ENCODE measurements around the gene NAA80. TPM values are rescaled to one million over a fixed set of nuclear protein-coding genes. Genes with fewer than 3 reads are reported as not detected.
A peak's percentile ranks its signal among the peaks of the same experiment; 100 is the strongest.

Gene NAA80
- total RNA-seq, 1 experiment from 2014 or later = 8.7 TPM

DNA sequence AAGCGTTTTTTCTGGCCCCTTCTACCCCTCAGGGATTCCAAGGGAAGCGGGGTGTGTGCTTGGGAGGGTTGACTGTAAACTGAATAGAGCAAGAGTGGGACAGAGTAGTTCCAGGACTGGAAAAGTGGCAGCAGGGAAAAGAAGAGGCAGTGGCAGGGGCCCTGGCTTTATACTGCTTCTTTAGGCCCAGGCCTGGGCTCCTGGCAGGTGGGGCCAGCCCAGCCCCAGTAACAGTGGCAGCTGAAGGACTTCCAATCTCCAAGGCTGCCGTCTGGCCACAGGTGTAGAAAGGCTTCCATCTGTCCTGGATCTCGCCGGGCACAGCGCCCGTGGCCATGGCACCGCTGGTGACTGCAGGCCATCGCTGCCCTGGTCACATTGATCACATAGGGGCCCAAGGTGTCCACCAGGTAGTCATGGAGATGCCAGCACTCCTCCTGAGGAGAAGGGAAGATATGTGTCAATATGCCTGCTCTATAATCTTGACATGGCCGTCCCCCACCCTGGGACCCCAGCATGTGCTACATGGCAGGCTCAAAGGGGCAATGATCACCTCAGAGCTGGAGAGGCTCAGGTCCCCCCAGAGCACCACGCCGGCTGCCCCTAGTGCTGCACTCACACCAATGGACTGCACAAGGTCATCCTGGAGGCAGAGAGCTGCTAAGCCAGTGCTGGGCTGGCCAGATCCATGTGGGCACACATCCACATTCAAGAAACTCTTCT is 6.0 kb downstream of the NAA80 start:
- CTCF ChIA-PET = no interaction called here
- Histone ChIP-seq H3K4me1 (ENCODE audit: insufficient read depth, low read length) (peaks cover 8% of the 10 kb centered on the region), H3K4me3 (ENCODE audit: low read length) (peak overlapping the region; percentile 97; the same call in 1 of the 2 replicates), H3K27ac (ENCODE audit: low read length) (no peak overlapping the region), H3K27me3 (ENCODE audit: low read length) (no peaks in the 10 kb centered on the region), H3K79me2 (ENCODE audit: low read length) (peaks cover 36% of the 10 kb centered on the region), H3K9ac (ENCODE audit: low read length) (peak overlapping the region; percentile 47), H3K4me2 (ENCODE audit: low read length) (peak overlapping the region; percentile 81), H4K20me1 (ENCODE audit: low read length) (no peaks in the 10 kb centered on the region), H3F3A (ENCODE audit: low read length, unreplicated experiment) (peaks cover 4% of the 10 kb centered on the region), H3K9me3 (ENCODE audit: low read length) (no peaks in the 10 kb centered on the region), H3K36me3 (ENCODE audit: low read depth, low read length) (peaks cover 24% of the 10 kb centered on the region), H2AFZ (ENCODE audit: low read length) (peak overlapping the region; percentile 85), H3K9me2 (replicated peaks; ENCODE audit: low read length) (no peaks in the 10 kb centered on the region)
- DNase-seq = no peak
- POLR2A ChIA-PET (ENCODE audit: unreplicated experiment) = no interaction called here
- intact Hi-C loops (cut with micrococcal nuclease) = no loop called here
- BruUV-seq (replicated peaks) = no TSS peak
- no peak for ATAC-seq
- no peak for TF ChIP-seq EZH2phosphoT487 (IDR thresholded peaks at IDR 0.05; ENCODE audit: borderline replicate concordance, low read length)
- no peak for TF ChIP-seq CTCF (conservative IDR thresholded peaks at IDR 0.05; ENCODE audit: low read depth, low read length)
- TF ChIP-seq EZH2 (IDR thresholded peaks at IDR 0.05; ENCODE audit: low read length, unreplicated experiment) = no peak

DNA sequence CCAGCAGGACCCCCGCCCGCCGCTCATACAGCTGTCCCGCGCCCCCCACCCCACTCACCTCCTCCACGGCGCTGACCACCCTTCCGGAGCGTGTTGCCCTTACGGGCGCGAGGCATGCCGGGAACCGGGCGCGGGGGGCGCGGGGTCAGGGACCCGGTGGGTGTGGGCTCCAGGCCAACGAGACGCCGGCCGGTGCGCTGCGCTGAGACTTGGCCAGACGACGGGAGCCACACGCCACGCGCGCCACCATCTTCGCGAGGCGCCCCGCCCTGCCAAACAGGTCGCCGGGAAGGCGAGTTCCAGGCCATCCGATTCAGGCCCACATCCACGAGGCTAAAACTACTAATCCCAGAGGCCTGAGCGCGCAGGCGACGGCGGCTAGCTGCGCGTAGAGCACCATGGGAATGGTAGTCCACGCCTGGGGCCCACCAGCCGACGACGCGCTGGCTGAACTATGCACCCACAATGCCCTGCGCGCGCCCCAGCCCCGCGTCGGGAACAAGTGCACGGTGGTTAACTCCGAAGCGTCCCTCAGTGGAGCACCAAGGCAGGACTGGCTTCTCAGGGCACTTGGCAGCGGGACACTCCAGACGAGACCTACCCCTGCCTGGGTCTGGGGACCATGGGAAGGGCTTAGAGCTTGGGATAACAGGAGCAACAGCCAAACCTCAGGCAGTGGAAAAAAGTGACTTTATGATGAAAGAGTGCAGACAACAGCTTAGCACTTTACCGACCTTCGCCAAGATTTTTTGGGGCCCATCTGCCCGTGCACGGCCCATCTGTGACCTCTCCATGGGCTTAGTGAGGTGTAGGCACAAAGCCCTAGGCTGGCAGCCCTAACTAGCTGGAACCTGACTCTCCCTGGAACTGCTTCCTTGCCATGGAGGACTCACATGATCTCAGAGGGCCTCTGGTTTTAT is 6.8 kb downstream of the NAA80 start, which contains the start of gene IFRD2:
Gene IFRD2 (minus strand): TSS at position 271 of the 920 bp plus-strand sequence. CDS start 155 bp downstream, at position 116.
- Histone ChIP-seq H3K9ac (ENCODE audit: low read length) (peak within 1 kb of the TSS; percentile 97), H3K36me3 (ENCODE audit: low read depth, low read length) (peaks cover 32% of the 10 kb centered on the region), H3K79me2 (ENCODE audit: low read length) (peaks cover 32% of the 10 kb centered on the region), H3K27ac (ENCODE audit: low read length) (peak within 1 kb of the TSS; percentile 81), H2AFZ (ENCODE audit: low read length) (peak within 1 kb of the TSS; percentile 85), H3K9me3 (ENCODE audit: low read length) (no peaks in the 10 kb centered on the region), H3F3A (ENCODE audit: low read length, unreplicated experiment) (peaks cover 4% of the 10 kb centered on the region), H3K4me1 (ENCODE audit: insufficient read depth, low read length) (peaks cover 6% of the 10 kb centered on the region), H3K4me2 (ENCODE audit: low read length) (peak within 1 kb of the TSS; percentile 100), H3K9me2 (replicated peaks; ENCODE audit: low read length) (no peaks in the 10 kb centered on the region), H3K27me3 (ENCODE audit: low read length) (no peaks in the 10 kb centered on the region), H4K20me1 (ENCODE audit: low read length) (no peaks in the 10 kb centered on the region), H3K4me3 (ENCODE audit: low read length) (peak within 1 kb of the TSS; percentile 97)
- intact Hi-C loops (cut with micrococcal nuclease) = no loop called here
- CTCF ChIA-PET = interaction anchor here (0.7 to 0.9 kb wide), 2 partner anchors 32 to 36 kb away, joined by 3 to 5 read pairs; no protein-coding TSS in a partner anchor
- POLR2A ChIA-PET (ENCODE audit: unreplicated experiment) = interaction anchor here (1.4 to 1.5 kb wide), 2 partner anchors 24 to 45 kb away, joined by 4 to 5 read pairs; no protein-coding TSS in a partner anchor
- ATAC-seq (peak; percentile 98), DNase-seq (peak; percentile 98)
- no peak for TF ChIP-seq CTCF (conservative IDR thresholded peaks at IDR 0.05; ENCODE audit: low read depth, low read length)
- TSS peak; percentile 98 for BruUV-seq (replicated peaks)

Measured in PC-3 (cell line).